Endothelial cell (in vitro differentiated cells): ENCODE results near the gene OR1B1. TPM values are rescaled to one million over a fixed set of nuclear protein-coding genes. Genes with fewer than 3 reads are reported as not detected.

ENCODE experiments used
- DNase-seq: peaks from one replicate; pipeline ENCODE4 v3.0.0; 2021; ENCODE audit warnings: low spot score
- H3K27ac Mint-ChIP-seq: one replicate; pipeline ENCODE4 v1.8.0; 2021; ENCODE audit warnings: mixed read lengths, inconsistent platforms; ENCODE audit not compliant: unreplicated experiment
- H3K27me3 Mint-ChIP-seq: one replicate; pipeline ENCODE4 v1.8.0; 2021; ENCODE audit warnings: mild to moderate bottlenecking, moderate library complexity, mixed read lengths, inconsistent platforms; ENCODE audit not compliant: unreplicated experiment
- H3K36me3 Mint-ChIP-seq: one replicate; pipeline ENCODE4 v1.8.0; 2021; ENCODE audit warnings: mild to moderate bottlenecking, low read depth, mixed read lengths, inconsistent platforms; ENCODE audit not compliant: unreplicated experiment
- H3K4me1 Mint-ChIP-seq: one replicate; pipeline ENCODE4 v1.8.0; 2021; ENCODE audit warnings: mild to moderate bottlenecking, mixed read lengths, inconsistent platforms; ENCODE audit not compliant: unreplicated experiment
- H3K4me3 Mint-ChIP-seq: one replicate; pipeline ENCODE4 v1.8.0; 2021; ENCODE audit warnings: mild to moderate bottlenecking, mixed read lengths, inconsistent platforms; ENCODE audit not compliant: unreplicated experiment
- H3K9me3 Mint-ChIP-seq: one replicate; pipeline ENCODE4 v1.8.0; 2021; ENCODE audit warnings: mixed read lengths, inconsistent platforms; ENCODE audit not compliant: unreplicated experiment
- CTCF ChIP-seq: fragments of 200-600 bp; sonication (generic); IDR thresholded peaks from one replicate; pipeline ENCODE4 v1.5.0; 2021; ENCODE audit warnings: antibody characterized with exemption; ENCODE audit not compliant: unreplicated experiment
- long read RNA-seq: library from polyadenylated mRNA; unstranded; transcript quantifications from one replicate; pipeline ENCODE4 v2.0.0, GENCODE V29; 2020; ENCODE audit not compliant: unreplicated experiment
- total RNA-seq: library from RNA; stranded (reverse); fragmentation: NEBNext Ultra II Directional; extraction: Animal tissue kit (Norgen Biotek cat#: 25700); gene quantifications from one replicate; pipeline ENCODE4 v1.2.1, GENCODE V29; 2021; ENCODE audit not compliant: unreplicated experiment

The OR1B1 gene
- total RNA-seq, result not detected
- long read RNA-seq, result 0 reads

GRCh38 chr9:122657527-122657926 lies at the start of gene OR1B1:
TSS of gene OR1B1 (minus strand) at chr9:122657627.
- Mint-ChIP-seq H3K9me3 (peaks cover 4% of the 10 kb centered on the region), H3K36me3 (no peaks in the 10 kb centered on the region), H3K4me1 (no peaks in the 10 kb centered on the region), H3K27ac (no peak within 1 kb of the TSS), H3K4me3 (no peak within 1 kb of the TSS), H3K27me3 (no peaks in the 10 kb centered on the region)
- no peak for DNase-seq
- no peak for TF ChIP-seq CTCF

GRCh38 chr9:122695696-122696095 lies 38.3 kb upstream of the OR1B1 start:
- Mint-ChIP-seq H3K27ac (no peak overlapping the region), H3K4me3 (no peak overlapping the region), H3K36me3 (no peaks in the 10 kb centered on the region), H3K4me1 (no peaks in the 10 kb centered on the region), H3K27me3 (no peaks in the 10 kb centered on the region), H3K9me3 (peaks cover 8% of the 10 kb centered on the region)
- no peak for DNase-seq
- no peak for TF ChIP-seq CTCF

GRCh38 chr9:122684851-122685250 lies 27.4 kb upstream of the OR1B1 start:
- peaks cover 1% of the 10 kb centered on the region for H3K27me3 Mint-ChIP-seq
- no peak overlapping the region for H3K27ac Mint-ChIP-seq
- TF ChIP-seq CTCF, result no peak
- peaks cover 7% of the 10 kb centered on the region for H3K36me3 Mint-ChIP-seq
- no peaks in the 10 kb centered on the region for H3K4me1 Mint-ChIP-seq
- no peak overlapping the region for H3K4me3 Mint-ChIP-seq
- no peak for DNase-seq
- H3K9me3 Mint-ChIP-seq, result peaks cover 16% of the 10 kb centered on the region

GRCh38 chr9:122672481-122672880 lies 15.1 kb upstream of the OR1B1 start:
- H3K27me3 Mint-ChIP-seq, result peaks cover 1% of the 10 kb centered on the region
- H3K9me3 Mint-ChIP-seq, result peaks cover 28% of the 10 kb centered on the region
- no peak overlapping the region for H3K4me3 Mint-ChIP-seq
- no peak overlapping the region for H3K27ac Mint-ChIP-seq
- no peak for DNase-seq
- H3K36me3 Mint-ChIP-seq, result peaks cover 4% of the 10 kb centered on the region
- no peaks in the 10 kb centered on the region for H3K4me1 Mint-ChIP-seq
- TF ChIP-seq CTCF, result no peak

GRCh38 chr9:122661416-122661815 lies 4.0 kb upstream of the OR1B1 start, which contains the start of gene OR1L1:
TSS of gene OR1L1 (plus strand) at chr9:122661716. CDS start at chr9:122661716, 0 bp downstream.
- Mint-ChIP-seq H3K27ac (no peak within 1 kb of the TSS), H3K9me3 (peaks cover 20% of the 10 kb centered on the region), H3K27me3 (peaks cover 4% of the 10 kb centered on the region), H3K36me3 (no peaks in the 10 kb centered on the region), H3K4me3 (no peak within 1 kb of the TSS), H3K4me1 (no peaks in the 10 kb centered on the region)
- no peak for DNase-seq
- TF ChIP-seq CTCF, result no peak
